GM19467 (cell line): ENCODE results near the gene PARN.

Experiments
- ATAC-seq: cut with Tn5 transposase; IDR thresholded peaks from one replicate; pipeline ENCODE4 v1.9.1; 2021; ENCODE audit warnings: mild to moderate bottlenecking, moderate library complexity; ENCODE audit not compliant: unreplicated experiment

Gene PARN

DNA sequence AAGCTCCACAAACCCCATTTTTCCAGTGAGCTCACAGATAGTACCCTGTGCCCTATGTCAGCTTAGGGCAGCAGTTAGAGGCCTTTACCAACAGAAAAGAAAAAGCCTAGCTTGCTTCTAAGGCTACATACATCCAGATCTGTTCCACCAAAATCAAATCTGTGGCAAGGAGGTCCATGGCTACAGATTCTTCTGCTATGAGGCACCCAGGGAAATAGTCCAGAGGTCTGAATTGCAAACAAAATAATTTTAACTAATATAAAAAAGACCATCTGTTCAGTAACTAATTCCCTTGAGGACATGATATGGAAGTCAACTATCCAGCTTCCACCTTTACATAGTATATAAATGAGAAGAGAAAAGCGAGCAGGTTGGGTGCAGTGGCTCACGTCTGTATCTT, 129.3 kb downstream of the PARN start:
- no peak for ATAC-seq

DNA sequence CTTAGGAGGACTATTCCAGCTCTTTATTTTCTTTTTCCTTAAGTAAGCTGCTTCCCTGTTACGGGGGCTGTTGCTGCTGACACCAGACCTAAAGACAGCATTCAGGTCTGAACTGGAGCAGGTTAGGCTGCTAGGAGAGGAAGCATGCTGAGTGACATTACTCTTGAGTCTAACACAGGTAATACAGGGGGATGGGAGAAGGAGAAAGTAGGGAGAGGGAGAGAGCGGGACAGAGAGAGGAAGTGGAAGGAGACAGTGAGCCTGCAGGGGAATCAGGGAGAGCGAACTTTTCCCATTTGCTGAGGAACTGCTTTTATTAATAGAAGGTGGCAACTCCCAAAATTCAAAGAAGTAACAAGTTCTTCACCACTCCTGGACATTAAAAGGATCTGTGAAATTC, 130.9 kb downstream of the PARN start:
- no peak for ATAC-seq

DNA sequence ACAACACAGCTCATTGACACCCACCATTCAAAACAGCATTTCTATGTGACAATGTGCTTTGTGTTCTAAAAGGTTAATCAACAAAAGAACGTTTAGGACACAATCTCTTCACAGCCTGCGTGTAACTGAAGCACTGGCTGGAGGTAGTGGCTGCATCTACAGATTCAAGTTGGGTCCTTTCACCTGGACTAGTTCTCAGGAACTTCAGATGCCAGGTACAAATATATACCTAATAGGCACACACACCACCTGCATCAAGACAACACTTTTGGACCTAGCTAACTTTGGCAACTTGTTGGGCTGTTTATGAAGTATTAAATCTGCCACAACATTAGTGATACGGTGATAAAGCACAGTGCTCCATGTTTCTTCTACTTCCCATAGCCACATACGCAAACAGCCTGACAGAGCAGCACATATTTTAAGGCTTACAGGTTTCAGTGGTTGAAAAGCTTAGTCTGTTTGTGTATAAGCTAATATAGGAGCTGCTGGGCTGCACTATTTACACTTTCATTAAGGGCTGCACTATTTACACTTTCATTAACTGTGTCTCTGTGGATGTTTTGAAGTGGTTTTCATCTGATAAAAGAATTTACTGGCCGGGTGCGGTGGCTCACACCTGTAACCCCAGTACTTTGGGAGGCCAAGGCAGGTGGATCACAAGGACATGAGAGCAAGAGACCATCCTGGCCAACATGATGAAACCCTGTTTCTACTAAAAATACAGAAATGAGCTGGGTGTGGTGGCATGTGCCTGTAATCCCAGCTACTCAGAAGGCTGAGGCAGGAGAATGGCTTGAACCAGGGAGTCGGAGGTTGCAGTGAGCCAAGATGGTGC, 132.6 kb downstream of the PARN start:
- ATAC-seq: no peak

DNA sequence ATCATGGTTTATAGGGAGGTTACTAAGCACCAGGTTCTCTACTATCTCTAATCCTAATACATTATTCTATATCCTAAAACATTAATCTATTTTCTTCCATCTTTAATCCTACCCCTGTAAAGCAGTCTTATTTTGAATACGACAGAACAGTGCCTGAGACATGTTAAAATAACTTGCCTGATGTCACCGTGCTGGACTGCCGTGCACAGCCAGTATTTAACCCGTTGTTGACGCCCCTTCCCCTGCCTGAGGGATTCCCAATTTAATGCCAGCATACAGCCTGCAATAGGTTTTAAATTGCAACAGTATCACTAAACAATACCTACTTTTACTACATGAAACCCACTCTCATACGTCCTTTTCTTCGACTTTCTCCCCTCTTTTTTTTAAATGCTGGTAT, 133.3 kb downstream of the PARN start:
- ATAC-seq: no peak

DNA sequence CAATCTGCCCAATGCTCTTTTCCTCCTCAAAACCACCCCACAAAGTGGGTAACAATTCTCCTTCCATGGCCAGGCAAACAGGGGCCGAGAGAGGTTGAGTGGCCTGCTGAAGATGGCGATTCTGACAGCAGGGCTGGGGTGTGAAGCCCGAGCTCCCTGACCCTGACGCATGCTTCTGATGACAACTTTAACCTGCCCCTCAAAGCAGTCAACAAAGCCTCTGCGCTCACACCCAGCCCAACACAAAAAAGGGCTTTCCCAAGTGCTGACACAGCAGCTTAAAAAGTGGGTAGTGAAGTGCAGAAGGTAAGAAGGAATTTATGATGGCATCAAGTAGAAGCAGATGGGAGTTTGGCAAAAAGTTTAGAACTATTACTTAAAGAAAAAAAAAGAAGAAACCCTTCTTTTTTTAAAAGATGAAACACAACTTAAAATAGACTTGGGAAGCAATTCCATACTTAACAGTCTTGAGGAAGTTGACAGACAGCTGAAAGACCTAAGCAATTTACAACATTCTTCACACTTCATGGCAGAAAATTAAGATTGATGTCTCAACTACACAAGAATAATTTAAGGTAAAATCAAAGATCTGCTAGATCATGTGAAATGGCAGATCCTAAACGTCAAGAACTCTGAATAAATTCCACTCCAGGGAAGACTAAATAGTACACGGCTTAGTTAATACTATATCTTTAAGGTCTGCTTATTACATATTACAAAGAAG, 133.9 kb downstream of the PARN start:
- no peak for ATAC-seq

DNA sequence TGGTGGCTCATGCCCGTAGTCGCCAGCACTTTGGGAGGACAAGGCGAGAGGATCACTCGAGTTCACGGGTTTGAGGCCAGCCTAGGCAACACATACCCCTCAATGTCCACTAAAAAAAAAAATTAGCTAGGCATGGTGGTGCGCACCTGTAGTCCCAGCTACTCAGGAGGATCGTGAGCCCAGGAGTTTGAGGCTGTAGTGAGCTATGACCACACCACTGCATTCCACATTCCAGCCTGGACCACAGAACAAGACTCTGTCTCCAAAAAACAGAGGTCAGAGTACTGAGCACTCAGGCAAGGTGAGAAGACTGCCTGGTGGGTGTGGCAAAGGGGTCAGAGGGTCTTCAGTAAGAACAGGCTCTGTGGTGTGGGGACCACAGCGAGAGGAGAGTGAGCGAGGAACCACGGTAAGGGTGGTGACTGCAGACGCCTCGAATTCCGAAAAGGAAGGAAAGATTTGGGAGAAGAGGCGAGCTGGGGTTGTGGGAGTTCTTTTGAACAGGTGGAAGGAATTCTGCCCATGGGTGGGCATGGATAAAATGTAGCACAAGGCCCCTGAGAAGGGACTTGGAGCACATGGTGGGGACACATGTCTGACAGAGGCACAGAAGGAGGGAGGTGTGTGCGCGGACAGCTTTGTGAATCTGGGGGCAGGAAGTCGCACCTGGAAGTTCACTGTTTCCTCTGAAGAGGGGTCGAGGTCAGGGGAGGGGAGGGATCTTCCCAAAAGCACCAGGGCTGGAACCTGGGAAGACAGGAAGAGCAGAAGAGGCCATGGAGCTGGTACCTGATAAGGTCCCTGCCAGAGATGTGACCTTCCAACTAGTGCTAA, 134.6 kb downstream of the PARN start:
- ATAC-seq: no peak

DNA sequence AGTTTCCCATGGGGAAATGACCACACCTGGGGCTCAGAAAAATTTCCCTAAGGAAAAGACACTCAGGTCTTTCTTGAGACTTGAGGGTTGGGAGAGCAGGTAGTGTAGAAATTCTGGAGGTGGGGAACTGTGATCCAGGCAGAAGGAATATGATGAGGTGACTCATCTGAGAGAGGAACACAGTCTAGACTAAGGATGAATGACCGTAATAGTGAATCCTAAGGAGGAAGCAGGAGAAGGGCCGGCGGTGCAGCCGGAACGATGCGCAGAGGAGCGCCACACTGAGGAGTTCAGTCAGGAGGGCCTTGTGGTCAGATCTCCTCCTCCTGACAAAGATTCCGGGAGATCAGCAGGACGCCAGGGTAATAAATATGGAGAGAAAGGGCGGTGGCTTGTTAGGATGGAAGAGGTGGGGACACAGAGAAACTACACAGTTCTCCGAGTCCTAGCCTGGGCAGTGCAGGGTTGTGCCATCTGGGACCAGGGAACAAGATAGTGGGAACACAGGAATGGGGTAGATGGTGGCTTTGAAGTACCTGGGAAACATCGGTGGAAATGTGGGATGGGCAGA, 135.6 kb downstream of the PARN start:
- no peak for ATAC-seq

DNA sequence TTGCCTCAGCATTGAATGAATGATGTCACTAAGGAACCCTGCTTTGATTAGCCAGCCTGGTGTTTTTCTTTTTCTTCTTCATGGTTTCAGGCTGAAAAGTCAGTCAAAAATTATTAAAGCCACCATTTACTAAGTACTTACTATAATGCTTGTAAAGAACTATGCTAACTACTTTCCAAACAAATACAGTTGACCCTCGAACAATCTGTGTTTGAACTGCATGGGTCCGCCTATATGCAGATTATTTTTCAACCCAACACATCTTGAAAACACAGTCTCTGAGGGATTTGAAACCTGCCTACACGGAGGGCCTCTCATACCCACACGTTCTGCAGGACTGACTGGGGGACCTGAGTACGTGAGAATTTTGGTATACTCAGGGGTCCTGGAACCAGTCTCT, 136.3 kb downstream of the PARN start:
- no peak for ATAC-seq

DNA sequence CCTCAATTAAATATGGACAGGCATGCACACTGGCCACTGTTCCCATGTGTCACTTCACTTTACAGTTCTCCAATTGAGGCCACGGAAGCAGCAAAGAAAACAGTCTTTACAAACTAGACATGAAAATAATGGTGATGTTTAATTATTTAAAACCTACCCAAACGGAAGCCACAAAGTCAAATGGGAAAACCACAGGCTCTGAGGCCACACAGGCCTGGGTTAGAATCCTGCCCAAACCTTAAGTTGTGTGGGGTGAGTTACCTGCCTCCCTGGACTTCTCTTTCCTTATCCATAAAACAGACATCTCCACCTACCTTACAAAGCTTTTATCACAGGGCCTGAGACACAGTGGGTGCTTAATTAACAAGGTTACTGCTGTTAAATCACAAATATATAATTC, 137.4 kb downstream of the PARN start:
- no peak for ATAC-seq

DNA sequence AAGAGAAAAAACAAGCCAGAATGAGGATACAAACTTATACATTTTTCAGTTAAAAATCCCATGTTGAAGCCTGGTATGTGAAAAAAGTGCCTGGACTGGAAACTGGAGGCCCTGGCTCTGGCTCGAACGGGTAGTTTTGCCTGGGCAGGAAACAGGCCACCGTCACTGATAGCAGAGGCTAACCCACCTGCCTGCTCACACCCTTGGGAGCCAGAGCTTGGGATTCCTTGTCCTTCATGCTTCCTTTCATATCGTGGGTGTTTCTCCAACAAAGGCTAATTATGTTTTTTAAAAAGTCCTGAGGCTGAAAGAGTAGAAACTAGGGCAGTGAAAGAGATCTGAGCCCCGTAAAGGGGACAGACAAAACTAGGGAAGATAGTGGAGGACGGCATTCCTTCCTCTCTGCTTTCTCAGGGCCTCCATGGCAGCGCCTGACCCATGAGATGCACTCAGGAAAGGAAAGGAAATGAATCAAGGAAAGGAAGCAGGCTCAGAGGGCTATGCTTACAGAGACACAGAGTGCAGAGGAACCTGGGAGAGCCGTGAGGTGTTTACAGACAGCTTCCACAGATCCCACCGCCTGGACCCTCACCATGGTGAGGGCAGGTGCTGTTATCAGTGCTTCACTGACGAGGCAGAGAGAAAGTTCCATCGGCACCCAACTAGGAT, 138.1 kb downstream of the PARN start:
- no peak for ATAC-seq

DNA sequence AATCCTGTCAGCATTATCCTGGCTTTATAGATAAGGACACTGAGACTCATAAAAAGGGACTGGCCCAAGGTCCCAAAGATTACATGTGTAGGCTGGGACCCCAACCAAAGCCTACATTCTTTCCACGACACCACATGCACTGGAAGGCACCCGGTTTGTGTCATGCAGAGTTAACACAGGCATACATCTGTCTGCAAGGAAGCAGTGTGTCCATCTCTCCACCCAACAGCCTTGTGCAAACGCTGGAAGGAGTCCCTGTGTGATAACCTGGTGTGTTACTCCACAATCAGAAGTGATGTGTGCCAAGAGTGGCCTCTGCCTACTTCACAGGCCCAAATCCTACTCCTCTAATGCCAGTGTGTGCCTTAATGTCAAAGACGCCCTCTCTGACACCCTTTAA, 139.8 kb downstream of the PARN start:
- no peak for ATAC-seq

DNA sequence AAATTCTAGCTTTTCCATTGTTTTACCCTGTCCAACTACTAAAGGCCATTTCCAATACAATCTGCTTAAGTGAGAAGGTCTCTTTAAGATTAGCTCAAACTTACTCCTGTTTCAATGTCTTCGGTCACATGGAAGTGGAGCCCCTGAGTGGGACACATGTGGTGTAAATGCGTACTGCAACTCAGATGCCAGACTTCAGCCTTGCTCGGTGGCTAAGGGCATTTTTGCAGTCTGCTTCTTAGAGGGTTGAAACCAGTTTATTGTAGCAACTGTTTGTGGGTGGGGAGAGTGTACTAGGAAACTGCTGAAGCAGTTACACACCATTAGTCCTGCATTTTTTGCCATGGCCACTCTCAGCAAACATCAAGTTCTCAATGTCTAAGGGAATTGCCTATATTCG, 140.6 kb downstream of the PARN start:
- no peak for ATAC-seq

DNA sequence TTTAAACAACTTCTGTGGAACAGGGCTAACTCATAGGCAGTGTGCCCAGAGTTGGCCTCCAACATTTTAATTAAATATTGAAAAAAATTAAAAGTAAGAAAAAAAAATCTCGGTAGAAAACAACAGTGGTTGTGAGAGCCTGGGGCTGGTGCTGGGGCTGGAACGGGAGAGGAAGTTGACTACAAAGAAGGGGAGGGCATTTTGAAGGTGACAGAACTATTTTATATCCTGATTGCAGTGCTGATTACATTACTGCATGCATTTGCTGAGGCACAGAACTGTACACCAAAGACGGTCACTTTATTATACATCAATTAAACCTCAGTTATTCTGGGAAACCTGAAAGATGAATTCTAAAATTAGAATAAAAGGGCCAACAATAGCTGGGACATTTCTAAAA, 142.5 kb downstream of the PARN start:
- ATAC-seq: no peak

DNA sequence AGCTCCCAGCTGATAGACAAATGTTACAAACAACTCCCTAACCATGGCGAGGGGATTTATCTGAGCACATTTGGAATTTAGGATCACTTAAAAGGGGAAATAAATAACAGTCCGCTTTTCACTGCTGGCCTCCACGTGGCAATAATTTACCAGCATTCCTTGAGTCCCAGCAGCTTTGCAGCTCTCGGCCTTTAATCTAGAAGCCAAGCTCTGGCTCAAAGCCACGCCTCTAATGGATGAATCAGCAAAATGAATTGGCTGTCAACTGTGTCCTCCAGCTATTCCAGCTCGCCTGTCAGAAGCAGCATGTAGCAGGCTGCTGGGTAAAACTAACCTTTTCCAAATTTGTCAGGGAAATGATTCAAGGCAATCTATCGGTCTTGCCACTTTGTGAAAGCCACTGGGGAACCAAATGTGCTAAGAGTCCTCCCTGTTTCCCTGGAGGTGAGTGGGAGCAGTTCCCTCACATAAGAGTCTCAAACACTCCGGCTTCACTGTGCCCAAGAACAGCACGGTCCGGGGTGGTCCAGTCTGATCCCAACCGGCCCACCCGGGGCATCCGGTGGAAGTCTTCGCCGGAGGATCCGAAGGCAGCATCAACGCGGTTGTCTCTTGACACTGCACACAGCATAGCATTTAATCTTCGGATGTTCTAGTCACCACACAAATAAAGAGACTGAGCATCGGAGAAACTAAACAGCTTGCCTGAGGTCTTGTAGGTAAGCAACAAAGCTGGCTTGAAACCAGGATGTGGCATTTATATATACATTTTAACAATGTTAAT, 143.3 kb downstream of the PARN start:
- ATAC-seq: no peak

DNA sequence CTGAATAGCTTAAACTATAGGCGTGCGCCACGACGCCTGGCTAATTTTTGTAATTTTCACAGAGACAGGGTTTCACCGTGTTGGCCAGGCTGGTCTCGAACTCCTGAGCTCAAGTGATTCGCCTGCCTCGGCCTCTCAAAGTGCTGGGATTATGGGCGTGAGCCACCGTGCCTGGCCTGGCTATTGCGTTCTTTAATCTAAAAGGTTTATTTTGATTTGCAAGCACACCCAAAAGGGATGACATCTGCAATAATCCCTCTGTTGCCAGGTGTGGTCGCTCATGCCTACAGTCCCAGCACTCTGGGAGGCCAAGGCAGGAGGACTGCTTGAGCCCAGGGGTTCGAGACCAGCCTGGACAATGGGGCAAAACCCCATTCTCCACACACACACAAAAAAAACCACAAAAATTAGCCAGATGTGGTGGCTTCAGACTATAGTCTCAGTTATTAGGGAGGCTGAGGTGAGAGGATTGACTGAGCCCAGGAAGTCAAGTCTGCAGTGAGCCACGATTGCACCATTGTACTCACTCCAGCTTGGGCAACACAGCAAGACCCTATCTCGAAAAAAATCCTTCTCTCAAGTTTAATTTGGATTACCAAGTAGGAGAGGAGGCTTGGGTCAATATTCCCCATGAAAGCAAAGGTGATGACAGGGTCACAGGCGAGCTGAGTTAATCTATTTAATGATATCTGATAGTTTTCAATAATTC, 144.1 kb downstream of the PARN start:
- no peak for ATAC-seq

DNA sequence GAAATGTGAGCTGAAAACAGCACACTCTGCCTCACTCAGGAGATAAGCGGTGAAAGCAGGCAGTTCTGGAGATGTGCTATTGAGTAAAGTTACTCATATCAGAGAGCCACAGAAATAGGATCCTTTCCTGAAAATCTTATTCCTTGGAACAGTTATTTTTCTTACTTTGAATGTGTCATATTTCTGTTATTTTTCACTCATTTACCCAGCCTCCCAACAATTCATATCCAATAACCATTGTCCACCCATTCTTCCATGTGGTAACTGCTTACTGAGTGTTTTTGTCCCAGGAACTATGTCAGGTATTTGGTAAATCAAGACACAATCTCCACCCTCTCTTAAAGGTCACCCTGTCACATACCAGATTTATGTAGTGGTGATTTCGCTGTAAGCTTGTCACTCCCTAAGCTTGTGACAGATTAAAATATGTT, 144.9 kb downstream of the PARN start:
- ATAC-seq: no peak

DNA sequence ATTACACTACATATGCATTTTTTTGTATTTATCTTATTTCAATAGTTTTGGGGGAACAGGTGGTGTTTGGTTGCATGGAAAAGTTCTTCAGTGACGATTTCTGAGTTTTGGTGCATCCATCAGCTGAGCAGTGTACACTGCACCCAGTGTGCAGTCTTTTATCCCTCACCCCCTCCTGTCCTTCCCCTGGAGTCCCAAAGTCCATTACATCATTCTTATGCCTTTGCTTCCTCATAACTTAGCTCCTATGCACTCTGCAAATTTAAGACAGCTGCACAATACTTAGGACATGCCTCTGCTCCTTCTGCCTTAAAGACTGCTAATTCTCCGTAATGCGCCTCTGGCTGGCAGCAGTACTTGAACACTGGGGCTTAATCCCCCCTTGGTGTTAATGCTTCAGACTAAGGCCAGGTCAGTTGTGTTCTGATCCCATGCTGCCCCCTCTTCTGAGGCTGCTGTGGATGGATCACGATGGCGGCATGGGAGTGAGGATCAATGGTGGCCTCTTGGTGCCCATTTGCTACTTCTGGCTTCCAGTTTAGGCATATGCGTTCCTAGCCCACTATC, 146.2 kb downstream of the PARN start:
- no peak for ATAC-seq

DNA sequence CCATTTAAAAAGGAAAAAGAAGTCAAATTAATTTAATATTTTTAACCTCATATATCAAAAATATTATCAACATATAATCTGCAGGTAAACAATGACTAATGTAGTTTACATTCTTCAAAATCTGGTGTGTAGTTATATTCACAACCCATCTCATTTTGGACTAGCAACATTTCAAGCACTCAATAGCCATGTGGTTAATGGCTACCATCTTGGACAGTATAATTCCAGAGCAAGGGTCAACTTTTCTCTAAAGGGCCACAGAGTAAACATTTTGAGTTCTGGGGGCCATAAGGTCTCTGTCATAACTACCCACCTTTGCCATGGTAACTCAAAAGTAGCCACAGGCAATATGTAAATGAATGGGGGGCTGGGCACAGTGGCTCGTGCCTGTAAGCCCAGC, 153.9 kb downstream of the PARN start:
- no peak for ATAC-seq
